ENCODE results near the gene E2F2. TPM values are rescaled to one million over a fixed set of nuclear protein-coding genes. Genes with fewer than 3 reads are reported as not detected.
A peak's percentile ranks its signal among the peaks of the same experiment; 100 is the strongest.

Gene E2F2
- 5.7 and 6.6 TPM in 2 replicates for total RNA-seq (2016; rRNA removed; fragmentation: Illumina TruSeq; extraction: Trizol)
- 1.1 and 1.3 TPM in 2 replicates for total RNA-seq (2016; cell fraction: cytosol; rRNA removed; fragmentation: Illumina TruSeq; extraction: Trizol; ENCODE audit: low read depth)
- 4.9 and 6.0 TPM in 2 replicates for total RNA-seq (2016; cell fraction: insoluble cytoplasmic fraction; rRNA removed; fragmentation: Illumina TruSeq; extraction: Trizol)
- 2.6 TPM in 2 replicates for total RNA-seq (2016; cell fraction: membrane; rRNA removed; fragmentation: Illumina TruSeq; extraction: Trizol)
- total RNA-seq (2016; cell fraction: nucleus; rRNA removed; fragmentation: Illumina TruSeq; extraction: Trizol) = 5.1 and 7.1 TPM in 2 replicates
- polyA plus RNA-seq (2011; rRNA removed) = 0.50 and 0.65 TPM in 2 replicates
- 0.29 and 0.35 TPM in 2 replicates for polyA plus RNA-seq (2011; cell fraction: cytosol; rRNA removed)
- 1.9 TPM in 2 replicates for polyA plus RNA-seq (2011; cell fraction: nucleus; rRNA removed)
- 0.63 and 1.4 TPM in 2 replicates for polyA plus RNA-seq (2012)
- 0.24 and 0.26 TPM in 2 replicates for polyA plus RNA-seq (2016; cell fraction: cytosol; fragmentation: Illumina TruSeq; extraction: Trizol; ENCODE audit: low read depth)
- 3.4 and 4.2 TPM in 2 replicates for polyA plus RNA-seq (2016; cell fraction: insoluble cytoplasmic fraction; fragmentation: Illumina TruSeq; extraction: Trizol; ENCODE audit: low read depth)
- 0.62 and 0.69 TPM in 2 replicates for polyA plus RNA-seq (2016; cell fraction: membrane; fragmentation: Illumina TruSeq; extraction: Trizol; ENCODE audit: low read depth)
- 12.8 and 14.2 TPM in 2 replicates for polyA plus RNA-seq (2016; cell fraction: nucleus; fragmentation: Illumina TruSeq; extraction: Trizol; ENCODE audit: insufficient read depth, low read depth)
- 1.8 and 19.5 TPM in 2 replicates for polyA minus RNA-seq (2011; rRNA and poly(A)+ RNA removed; ENCODE audit: low replicate concordance)
- polyA minus RNA-seq (2011; cell fraction: cytosol; rRNA and poly(A)+ RNA removed) = 0.79 and 1.1 TPM in 2 replicates
- 0.87 and 1.3 TPM in 2 replicates for polyA minus RNA-seq (2011; cell fraction: nucleus; rRNA and poly(A)+ RNA removed)
- Bru-seq, nascent RNA = percentile 44 among the genes with signal in this experiment
- BruChase-seq, experiment 1, labeled RNA remaining after a 6-hour chase = percentile 44 among the genes with signal in this experiment
- percentile 51 among the genes with signal in this experiment for BruChase-seq, experiment 2, labeled RNA remaining after a 2-hour chase
- long read RNA-seq, experiment 1, partial matches to known transcripts = 0 of 6 reads
- long read RNA-seq, experiment 1, other reads (novel, unspliced or antisense) = 6 of 6 reads
- long read RNA-seq, experiment 2, partial matches to known transcripts = 2 of 2 reads
- long read RNA-seq, experiment 2, other reads (novel, unspliced or antisense) = 0 of 2 reads

GRCh38 chr1:23530747-23531561 is at the start of gene E2F2:
Gene E2F2 (minus strand): TSS chr1:23531233. CDS start chr1:23530793, 440 bp downstream.
- 1% methylated on average over 30 of the region's 85 CpGs for WGBS (ENCODE audit: low lambda C conversion rate)
- H3K27me3 ChIP-seq (ENCODE audit: control insufficient read depth in 1 of 2, insufficient read depth in 2 of 2, low read length in 2 of 2) = no peaks in the 10 kb centered on the region
- CTCF ChIA-PET (ENCODE audit: low intra/inter-chr PET ratio, low total read pairs) = no interaction called here
- H3K4me1 ChIP-seq (ENCODE audit: insufficient read depth, low read length) = peaks cover 89% of the 10 kb centered on the region
- POLR2A ChIA-PET = interaction anchor here (0.6 to 1.0 kb wide), 4 partner anchors 9 to 363 kb away, joined by 3 to 6 read pairs (median 4); partner anchors contain the start of genes HNRNPR and LUZP1
- H4K20me1 ChIP-seq (ENCODE audit: insufficient read depth, low read length) = no peaks in the 10 kb centered on the region
- peak; percentile 84 for ATAC-seq
- peak within 1 kb of the TSS; percentile 100 for H3K4me2 ChIP-seq (ENCODE audit: low read depth, low read length)
- TSS peak; percentile 74 for BruUV-seq (replicated peaks)
- H3K4me3 ChIP-seq (replicated peaks in 1 of 3; ENCODE audit: insufficient read depth in 1 of 3, low read depth in 2 of 3, low read length in 3 of 3) = peak within 1 kb of the TSS; percentile 75 to 83 (median 77)
- peak; percentile 80 for DNase-seq (ENCODE audit: low spot score)
- in situ Hi-C loops (cut with HindIII; ENCODE audit: extremely low pct_ligation_motif_present, low pct_unique_long_range_greater_than_20kb) = loop anchor here (5.0 to 10.0 kb wide), 2 partner anchors 34 to 186 kb away; partner anchors contain the start of gene HNRNPR
- intact Hi-C loops (cut with micrococcal nuclease; ENCODE audit: unreplicated experiment) = loop anchor here (10.0 kb wide), 1 partner anchor 166 kb away; the partner anchor contains the start of gene ZNF436
- H3K79me2 ChIP-seq (ENCODE audit: insufficient read depth, low read length) = no peaks in the 10 kb centered on the region
- H3K27ac ChIP-seq (ENCODE audit: extremely low read length, insufficient read depth, low read length) = peak within 1 kb of the TSS; percentile 58
- no peaks in the 10 kb centered on the region for H3K9me3 ChIP-seq (ENCODE audit: low read length)
- H3K9ac ChIP-seq (ENCODE audit: insufficient read depth, low read depth, low read length) = peak within 1 kb of the TSS; percentile 65
- H2AFZ ChIP-seq (ENCODE audit: low read length) = peak within 1 kb of the TSS; percentile 84
- peak; percentile 15 for FAIRE-seq
- H3K36me3 ChIP-seq (replicated peaks in 1 of 2; ENCODE audit: control insufficient read depth in 1 of 2, insufficient read depth in 2 of 2, low read length in 2 of 2) = no peaks in the 10 kb centered on the region
- TF ChIP-seq ZNF614 (CRISPR knock-in tag; IDR thresholded peaks at IDR 0.05; ENCODE audit: borderline replicate concordance) = no peak
- no peak for TF ChIP-seq ZFP36 (IDR thresholded peaks at IDR 0.05; ENCODE audit: borderline replicate concordance, low read depth, low read length, partially characterized antibody)
- peak; percentile 29; the same call in 1 of the 2 replicates for TF ChIP-seq KDM2A (CRISPR knock-in tag; IDR thresholded peaks at IDR 0.05; ENCODE audit: borderline replicate concordance, low read depth)
- TF ChIP-seq ZFAT (CRISPR knock-in tag; conservative IDR thresholded peaks at IDR 0.05) = no peak
- no peak for TF ChIP-seq HOMEZ (CRISPR knock-in tag; IDR thresholded peaks at IDR 0.05; ENCODE audit: low read depth)
- TF ChIP-seq ZNF18 (CRISPR knock-in tag; IDR thresholded peaks at IDR 0.05; ENCODE audit: insufficient replicate concordance) = peak; percentile 53
- 0 out of 2 replicates have a peak, but pooled peaks have one; percentile 62 for TF ChIP-seq MIER3 (CRISPR knock-in tag; IDR thresholded peaks at IDR 0.05; ENCODE audit: borderline replicate concordance)
- TF ChIP-seq UBTF (CRISPR knock-in tag; IDR thresholded peaks at IDR 0.05) = peak; percentile 36; the same call in 1 of the 2 replicates
- no peak for TF ChIP-seq ZBTB25 (CRISPR knock-in tag; IDR thresholded peaks at IDR 0.05)

Data from HepG2 (cell line).